Thyroid gland (tissue), 4 donors: Measurements from ENCODE around the gene RELL2.

ENCODE experiments used
- POLR2A ChIP-seq, 2 donors: fragments of 450-650 bp; IDR thresholded peaks; one replicate each; pipeline ENCODE4 v1.6.1; 2017; ENCODE audit warnings: antibody characterized with exemption in 2 of 2, mild to moderate bottlenecking in 2 of 2, moderate library complexity in 1 of 2
- TF ChIP-seq, protein P1 (sequence below), 6 experiments: fragments of 200-600 bp in 3 of 6; fragments of 450-650 bp in 3 of 6; sonication (generic) in 3 of 6; IDR thresholded peaks; one replicate each; pipeline ENCODE4 v1.5.1; 2016 to 2019; ENCODE audit warnings: antibody characterized with exemption in 6 of 6, mild to moderate bottlenecking in 2 of 6, inconsistent platforms in 1 of 6, moderate library complexity in 1 of 6

DNA sequence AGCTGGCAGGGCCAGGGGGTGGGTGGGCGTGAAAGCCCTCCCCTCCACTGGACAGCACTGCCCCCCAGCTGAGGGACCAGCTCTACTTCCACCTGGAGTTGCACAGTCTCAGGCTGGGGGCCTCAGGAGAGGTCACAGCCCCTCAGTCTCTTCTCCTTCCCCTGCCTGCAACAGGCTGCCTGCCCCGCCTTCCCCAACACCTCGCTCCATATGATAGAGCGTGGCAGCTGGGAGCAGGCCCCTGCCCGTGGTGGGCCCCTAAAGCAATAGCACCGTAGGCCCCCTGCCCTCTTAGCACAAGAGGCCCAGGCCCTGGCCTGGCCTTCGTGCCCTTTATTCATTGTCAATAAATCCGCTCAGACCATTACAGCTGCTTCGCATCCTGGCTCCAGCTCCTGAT, 3.9 kb downstream of the RELL2 start:
- TF ChIP-seq, protein P1, sequence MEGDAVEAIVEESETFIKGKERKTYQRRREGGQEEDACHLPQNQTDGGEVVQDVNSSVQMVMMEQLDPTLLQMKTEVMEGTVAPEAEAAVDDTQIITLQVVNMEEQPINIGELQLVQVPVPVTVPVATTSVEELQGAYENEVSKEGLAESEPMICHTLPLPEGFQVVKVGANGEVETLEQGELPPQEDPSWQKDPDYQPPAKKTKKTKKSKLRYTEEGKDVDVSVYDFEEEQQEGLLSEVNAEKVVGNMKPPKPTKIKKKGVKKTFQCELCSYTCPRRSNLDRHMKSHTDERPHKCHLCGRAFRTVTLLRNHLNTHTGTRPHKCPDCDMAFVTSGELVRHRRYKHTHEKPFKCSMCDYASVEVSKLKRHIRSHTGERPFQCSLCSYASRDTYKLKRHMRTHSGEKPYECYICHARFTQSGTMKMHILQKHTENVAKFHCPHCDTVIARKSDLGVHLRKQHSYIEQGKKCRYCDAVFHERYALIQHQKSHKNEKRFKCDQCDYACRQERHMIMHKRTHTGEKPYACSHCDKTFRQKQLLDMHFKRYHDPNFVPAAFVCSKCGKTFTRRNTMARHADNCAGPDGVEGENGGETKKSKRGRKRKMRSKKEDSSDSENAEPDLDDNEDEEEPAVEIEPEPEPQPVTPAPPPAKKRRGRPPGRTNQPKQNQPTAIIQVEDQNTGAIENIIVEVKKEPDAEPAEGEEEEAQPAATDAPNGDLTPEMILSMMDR (IDR thresholded peaks at IDR 0.05), result no peak
- no peak for TF ChIP-seq POLR2A (IDR thresholded peaks at IDR 0.05)
